Measurements from ENCODE around the gene PTPRE.
"Not testable (repeated sequence)": the region's sequence is repeated elsewhere in the genome, so short reads cannot be mapped to it uniquely, and the experiment has no call there.

The PTPRE gene

GRCh38 chr10:127983344-127984100 lies 76.6 kb downstream of the PTPRE start:
- DNase-seq, result no peak

- DNase-seq, result no peak
These were observed 78.0 kb downstream of the PTPRE start for GRCh38 chr10:127984945-127985344.

DNA sequence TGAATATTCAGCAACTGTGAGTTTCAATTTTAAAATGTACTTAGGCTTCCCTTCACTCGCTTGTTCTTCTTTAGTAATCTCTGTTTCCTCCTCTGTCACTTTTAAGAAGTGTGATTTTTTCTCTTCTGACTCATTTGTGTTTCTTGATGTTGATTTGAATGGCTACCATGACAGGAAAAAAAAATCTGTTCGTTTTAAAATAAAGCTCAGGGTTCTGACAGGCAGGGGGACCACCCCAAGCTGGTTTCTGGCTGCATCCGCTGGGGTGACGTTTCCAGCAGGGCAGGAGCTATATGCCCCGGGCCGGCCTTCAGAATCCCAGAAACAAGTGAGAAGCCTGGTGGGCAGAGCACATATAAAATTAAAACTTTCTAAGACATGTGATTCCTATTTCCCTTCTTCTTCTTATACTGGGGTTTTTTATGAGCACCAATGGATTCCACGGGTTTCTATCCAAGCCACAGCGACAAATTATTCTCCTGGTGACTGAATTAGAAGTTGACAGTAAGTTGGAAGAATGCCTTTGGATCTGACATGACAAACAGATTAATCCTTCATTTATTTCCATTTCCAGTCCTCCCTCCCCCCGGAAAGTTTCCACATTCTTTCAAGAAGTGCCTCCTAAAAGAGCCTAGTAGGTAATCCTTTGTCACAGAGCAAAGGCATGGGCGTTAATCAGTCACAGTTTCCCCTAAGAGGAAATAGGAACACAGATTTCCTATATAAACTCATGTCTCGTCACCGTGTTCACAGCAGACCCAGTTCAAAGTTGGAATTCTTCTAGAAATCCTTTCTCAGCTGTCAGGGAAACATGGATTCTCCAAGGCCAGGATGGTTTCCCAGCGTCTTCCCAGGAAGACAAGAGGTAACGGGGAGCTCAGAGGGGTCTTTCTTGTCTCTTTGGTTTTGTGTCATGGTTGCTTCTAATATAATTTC lies 79.9 kb downstream of the PTPRE start:
- DNase-seq, result no peak

DNA sequence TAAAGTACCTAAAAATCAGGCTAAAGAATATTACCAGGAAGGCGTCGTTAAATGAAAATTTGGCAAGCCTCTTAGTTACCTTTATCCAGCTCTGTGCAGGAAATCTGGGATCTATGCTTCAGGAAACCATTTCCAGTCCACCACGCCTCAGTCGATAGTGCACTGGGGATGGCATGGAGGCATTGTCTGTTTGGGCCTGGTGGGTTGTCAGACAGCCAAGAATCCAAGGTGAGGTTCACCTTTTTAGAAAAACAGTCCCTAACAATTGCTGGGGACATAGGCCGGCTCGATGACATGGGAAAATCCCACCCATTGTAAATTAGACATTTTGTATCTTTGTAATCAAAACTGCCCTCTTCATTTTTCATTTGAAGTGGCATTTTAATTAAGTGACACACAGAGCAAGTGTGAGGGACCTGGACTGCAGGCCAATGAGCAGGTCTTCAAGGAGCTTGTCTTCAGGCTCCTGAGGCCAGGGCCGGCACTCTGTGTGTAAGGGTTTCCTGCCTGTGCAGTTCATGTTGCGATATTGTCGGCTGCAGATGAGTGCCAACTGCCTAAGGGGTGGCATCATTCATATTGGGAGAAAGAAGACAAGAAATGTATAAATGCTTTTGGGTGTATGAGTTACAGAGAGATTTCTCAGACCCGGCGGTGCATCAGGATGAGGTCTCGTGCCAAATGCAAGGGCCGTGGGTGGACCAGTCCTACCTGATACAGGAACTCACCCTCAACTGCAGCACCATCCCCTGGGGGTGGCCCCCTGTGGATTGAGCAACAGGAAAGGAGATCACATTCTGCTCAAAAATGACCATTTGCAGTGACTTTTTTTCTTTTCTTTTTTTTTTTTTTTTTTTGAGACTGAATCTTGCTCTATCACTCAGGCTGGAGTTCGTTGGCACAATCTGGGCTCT lies 80.8 kb downstream of the PTPRE start:
- DNase-seq, result no peak

GRCh38 chr10:127989481-127990012 lies 82.6 kb downstream of the PTPRE start:
- no peak for DNase-seq

GRCh38 chr10:127990132-127990788 lies 83.4 kb downstream of the PTPRE start:
- DNase-seq, result not testable (repeated sequence)

- no peak for DNase-seq
These were observed 84.1 kb downstream of the PTPRE start for GRCh38 chr10:127990846-127991542.

- DNase-seq, result no peak
These were observed 84.8 kb downstream of the PTPRE start for GRCh38 chr10:127991543-127992255.

- DNase-seq, result no peak
These were observed 85.5 kb downstream of the PTPRE start for GRCh38 chr10:127992376-127992775.

GRCh38 chr10:127993056-127993690 lies 86.3 kb downstream of the PTPRE start:
- no peak for DNase-seq

GRCh38 chr10:127995939-127996338 lies 89.0 kb downstream of the PTPRE start:
- DNase-seq, result no peak

- DNase-seq, result no peak
These were observed 89.7 kb downstream of the PTPRE start for GRCh38 chr10:127996586-127996985.

- no peak for DNase-seq
These were observed 90.4 kb downstream of the PTPRE start for GRCh38 chr10:127997271-127997670.

GRCh38 chr10:127997937-127998336 lies 91.0 kb downstream of the PTPRE start:
- DNase-seq, result no peak

- no peak for DNase-seq
These were observed 91.7 kb downstream of the PTPRE start for GRCh38 chr10:127998501-127999144.

DNA sequence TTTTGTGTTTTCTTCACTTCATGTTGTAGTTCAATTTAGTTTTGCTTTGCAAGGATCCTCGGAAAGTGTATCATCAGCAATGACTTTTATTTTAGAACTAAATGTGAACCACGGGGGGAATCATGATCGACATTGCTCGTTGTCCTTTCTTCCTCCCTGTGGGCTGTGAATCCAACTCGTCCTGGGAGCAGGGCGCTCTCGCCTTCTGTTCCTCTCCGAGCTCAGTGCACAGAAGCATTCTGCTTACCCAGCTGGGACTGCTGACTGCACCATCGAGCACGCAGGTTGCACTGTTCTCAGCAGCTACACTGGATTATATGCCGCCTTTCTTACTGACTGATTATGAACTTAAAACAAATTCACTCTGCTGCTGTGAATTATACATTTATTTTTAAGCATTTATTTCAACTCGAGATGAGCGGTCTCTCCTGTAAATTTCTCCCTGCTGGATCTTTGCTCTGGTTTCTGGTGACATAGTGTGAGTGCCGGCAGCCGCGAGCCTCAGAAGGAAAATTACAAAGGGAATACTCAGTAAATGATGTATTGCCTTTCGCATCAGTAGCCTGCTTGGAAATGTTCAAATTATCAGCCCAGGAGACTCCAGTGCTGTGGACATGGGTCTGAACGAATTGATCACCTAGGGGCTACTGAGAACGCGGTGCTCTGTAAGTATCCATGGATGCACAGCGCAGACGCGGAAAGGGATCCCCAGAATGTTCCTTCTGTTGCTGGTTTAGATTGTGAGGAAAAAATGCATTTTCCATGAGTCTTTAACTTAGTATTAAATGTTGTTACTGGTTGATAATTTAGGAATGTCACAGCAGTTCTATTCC lies 92.6 kb downstream of the PTPRE start:
- DNase-seq, result no peak

GRCh38 chr10:128000471-128001362 lies 93.8 kb downstream of the PTPRE start:
- DNase-seq, result no peak

All from right kidney (tissue), 1 donor.